ENCODE measurements around the gene ZFP92.

The ZFP92 gene

DNA sequence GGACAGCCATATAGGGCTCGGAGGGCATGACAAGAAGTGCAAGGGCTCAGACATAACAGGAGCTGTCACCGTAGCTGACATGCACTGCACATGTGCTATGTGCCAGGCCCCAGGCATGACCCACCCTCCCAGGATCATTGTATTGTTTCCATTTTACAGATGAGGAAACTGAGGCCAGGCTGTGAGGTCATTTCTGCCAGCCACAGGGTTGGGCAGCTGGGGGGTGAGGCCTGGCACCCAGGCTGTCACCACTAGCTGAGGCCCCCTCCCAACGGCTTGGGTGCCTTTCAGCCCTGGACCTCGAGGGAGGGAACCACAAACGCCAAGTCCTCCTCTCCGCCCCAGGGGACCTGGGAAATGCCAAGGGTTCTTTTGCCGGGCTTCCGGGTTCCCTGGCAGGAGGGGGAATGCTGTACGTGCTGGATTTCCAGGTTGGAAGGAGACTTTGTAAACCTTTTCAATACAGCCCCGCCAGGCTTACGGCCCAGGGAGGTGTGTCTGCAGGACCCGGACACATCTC is 21.9 kb downstream of the ZFP92 start:
- Histone ChIP-seq H3K9me3 (ENCODE audit: insufficient read depth, low read length) (no peaks in the 10 kb centered on the region), H2AFZ (ENCODE audit: low read depth, low read length, severe bottlenecking) (no peak overlapping the region), H3K4me2 (ENCODE audit: low read depth, low read length, poor library complexity, severe bottlenecking) (no peak overlapping the region), H3K4me3 (ENCODE audit: insufficient read depth, low read length, poor library complexity, severe bottlenecking) (no peak overlapping the region), H4K20me1 (ENCODE audit: low read depth, low read length) (no peaks in the 10 kb centered on the region), H3K79me2 (ENCODE audit: insufficient read depth, low read length) (no peaks in the 10 kb centered on the region), H3K27ac (ENCODE audit: low read depth, low read length) (no peak overlapping the region), H3F3A (ENCODE audit: insufficient read depth) (no peaks in the 10 kb centered on the region), H3K9me2 (replicated peaks; ENCODE audit: insufficient read depth, low read length) (no peaks in the 10 kb centered on the region), H3K27me3 (ENCODE audit: low read length) (no peaks in the 10 kb centered on the region), H3K36me3 (ENCODE audit: low read length) (no peaks in the 10 kb centered on the region), H3K9ac (ENCODE audit: low read length) (no peak overlapping the region)
- no peak for TF ChIP-seq EZH2phosphoT487 (conservative IDR thresholded peaks at IDR 0.05; ENCODE audit: low read length)

DNA sequence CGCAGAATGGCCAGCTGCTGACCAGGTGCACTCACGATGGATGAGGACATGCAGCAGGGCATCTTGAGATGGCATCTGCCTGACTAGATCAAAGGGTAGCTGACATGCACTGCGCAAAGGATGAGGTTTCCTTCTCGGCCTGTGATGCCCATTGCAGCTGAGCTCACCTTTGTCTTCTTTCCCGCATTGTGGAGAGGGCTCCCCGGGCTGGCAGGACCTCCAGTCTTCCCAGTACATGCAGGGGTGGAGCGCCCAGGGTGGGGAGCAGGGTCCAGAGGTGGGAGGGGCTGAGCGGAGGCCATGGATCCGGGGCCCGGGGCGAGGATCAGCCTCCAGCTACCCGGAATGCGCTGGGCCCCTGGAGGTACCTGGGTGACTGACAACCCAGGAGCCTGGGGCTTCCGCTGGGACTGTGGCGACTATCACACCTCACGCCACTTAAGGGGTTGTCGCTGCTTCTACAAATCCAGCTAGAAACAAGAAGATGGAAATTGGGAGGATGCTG is 22.6 kb downstream of the ZFP92 start:
- no peaks in the 10 kb centered on the region for H3K79me2 ChIP-seq (ENCODE audit: insufficient read depth, low read length)
- H3K4me3 ChIP-seq (ENCODE audit: insufficient read depth, low read length, poor library complexity, severe bottlenecking) = no peak overlapping the region
- H4K20me1 ChIP-seq (ENCODE audit: low read depth, low read length) = no peaks in the 10 kb centered on the region
- no peaks in the 10 kb centered on the region for H3F3A ChIP-seq (ENCODE audit: insufficient read depth)
- no peak overlapping the region for H3K9ac ChIP-seq (ENCODE audit: low read length)
- no peaks in the 10 kb centered on the region for H3K27me3 ChIP-seq (ENCODE audit: low read length)
- H3K9me3 ChIP-seq (ENCODE audit: insufficient read depth, low read length) = no peaks in the 10 kb centered on the region
- no peaks in the 10 kb centered on the region for H3K9me2 ChIP-seq (replicated peaks; ENCODE audit: insufficient read depth, low read length)
- no peaks in the 10 kb centered on the region for H3K36me3 ChIP-seq (ENCODE audit: low read length)
- TF ChIP-seq CTCF (IDR thresholded peaks at IDR 0.05; ENCODE audit: insufficient read depth, low read length, poor library complexity, severe bottlenecking) (no peak), EZH2phosphoT487 (conservative IDR thresholded peaks at IDR 0.05; ENCODE audit: low read length) (no peak)
- no peak overlapping the region for H2AFZ ChIP-seq (ENCODE audit: low read depth, low read length, severe bottlenecking)
- no peak overlapping the region for H3K4me2 ChIP-seq (ENCODE audit: low read depth, low read length, poor library complexity, severe bottlenecking)
- no peak overlapping the region for H3K27ac ChIP-seq (ENCODE audit: low read depth, low read length)

DNA sequence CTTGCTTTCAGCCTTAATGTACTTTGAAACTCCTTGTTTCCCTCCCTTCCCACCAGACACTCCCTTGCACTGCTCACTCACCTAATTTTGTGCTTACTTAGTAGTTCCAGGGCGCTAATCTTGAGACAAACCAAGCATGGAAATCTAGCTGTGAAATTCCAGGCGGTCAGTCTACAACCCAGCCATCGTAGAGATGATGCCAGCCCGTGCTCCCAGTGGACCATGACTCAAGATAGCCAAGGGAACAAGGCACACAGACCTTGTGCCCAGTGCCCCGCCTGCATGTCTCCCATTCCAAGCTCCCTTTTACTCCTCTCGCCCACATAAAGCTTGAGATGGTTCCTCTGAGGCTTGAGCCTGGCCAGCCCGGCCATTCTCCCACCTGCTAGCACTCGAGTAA is 23.5 kb downstream of the ZFP92 start:
- no peaks in the 10 kb centered on the region for H3K9me2 ChIP-seq (replicated peaks; ENCODE audit: insufficient read depth, low read length)
- H3K4me3 ChIP-seq (ENCODE audit: insufficient read depth, low read length, poor library complexity, severe bottlenecking) = no peak overlapping the region
- no peak overlapping the region for H2AFZ ChIP-seq (ENCODE audit: low read depth, low read length, severe bottlenecking)
- no peak overlapping the region for H3K9ac ChIP-seq (ENCODE audit: low read length)
- H3K27ac ChIP-seq (ENCODE audit: low read depth, low read length) = no peak overlapping the region
- no peak overlapping the region for H3K4me2 ChIP-seq (ENCODE audit: low read depth, low read length, poor library complexity, severe bottlenecking)
- no peaks in the 10 kb centered on the region for H3K27me3 ChIP-seq (ENCODE audit: low read length)
- no peaks in the 10 kb centered on the region for H3K79me2 ChIP-seq (ENCODE audit: insufficient read depth, low read length)
- no peaks in the 10 kb centered on the region for H3K36me3 ChIP-seq (ENCODE audit: low read length)
- TF ChIP-seq EZH2phosphoT487 (conservative IDR thresholded peaks at IDR 0.05; ENCODE audit: low read length) = no peak
- TF ChIP-seq CTCF (IDR thresholded peaks at IDR 0.05; ENCODE audit: insufficient read depth, low read length, poor library complexity, severe bottlenecking) = no peak
- no peaks in the 10 kb centered on the region for H3K9me3 ChIP-seq (ENCODE audit: insufficient read depth, low read length)
- H3F3A ChIP-seq (ENCODE audit: insufficient read depth) = no peaks in the 10 kb centered on the region
- no peaks in the 10 kb centered on the region for H4K20me1 ChIP-seq (ENCODE audit: low read depth, low read length)

DNA sequence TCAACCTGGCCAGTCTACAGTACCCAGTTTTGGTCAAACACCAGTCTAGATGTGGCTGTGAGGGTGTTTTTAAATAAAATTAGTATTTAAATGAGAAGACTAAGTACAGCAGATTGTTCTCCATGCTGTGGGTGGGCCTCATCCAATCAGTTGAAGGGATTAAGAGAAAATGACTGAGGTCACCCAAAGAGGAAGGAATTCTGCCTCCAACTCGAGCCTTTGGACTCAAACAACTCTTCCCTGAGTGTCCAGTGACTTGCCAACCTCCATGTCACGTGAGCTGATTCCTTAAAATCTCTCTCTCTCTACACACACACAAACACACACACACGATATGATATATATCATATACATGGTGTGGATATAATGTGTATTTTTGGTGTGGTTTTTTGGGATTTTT is 24.6 kb downstream of the ZFP92 start:
- H3K4me3 ChIP-seq (ENCODE audit: insufficient read depth, low read length, poor library complexity, severe bottlenecking) = no peak overlapping the region
- H3K36me3 ChIP-seq (ENCODE audit: low read length) = no peaks in the 10 kb centered on the region
- TF ChIP-seq EZH2phosphoT487 (conservative IDR thresholded peaks at IDR 0.05; ENCODE audit: low read length) (no peak), CTCF (IDR thresholded peaks at IDR 0.05; ENCODE audit: insufficient read depth, low read length, poor library complexity, severe bottlenecking) (no peak)
- H3K27me3 ChIP-seq (ENCODE audit: low read length) = no peaks in the 10 kb centered on the region
- no peak overlapping the region for H3K9ac ChIP-seq (ENCODE audit: low read length)
- H3K79me2 ChIP-seq (ENCODE audit: insufficient read depth, low read length) = no peaks in the 10 kb centered on the region
- H3K9me2 ChIP-seq (replicated peaks; ENCODE audit: insufficient read depth, low read length) = no peaks in the 10 kb centered on the region
- H3K4me2 ChIP-seq (ENCODE audit: low read depth, low read length, poor library complexity, severe bottlenecking) = no peak overlapping the region
- no peak overlapping the region for H2AFZ ChIP-seq (ENCODE audit: low read depth, low read length, severe bottlenecking)
- no peaks in the 10 kb centered on the region for H4K20me1 ChIP-seq (ENCODE audit: low read depth, low read length)
- no peaks in the 10 kb centered on the region for H3F3A ChIP-seq (ENCODE audit: insufficient read depth)
- no peak overlapping the region for H3K27ac ChIP-seq (ENCODE audit: low read depth, low read length)
- no peaks in the 10 kb centered on the region for H3K9me3 ChIP-seq (ENCODE audit: insufficient read depth, low read length)

All from SU-DHL-6 (cell line).